Uterus (tissue), 4 donors: ENCODE measurements around the gene TMEM183A. TPM values are rescaled to one million over a fixed set of nuclear protein-coding genes. Genes with fewer than 3 reads are reported as not detected.
A peak's percentile ranks its signal among the peaks of the same experiment; 100 is the strongest.

ENCODE experiments used
- DNase-seq, 2 donors: peaks; one replicate each; pipeline ENCODE4 v3.0.0-alpha.2; 2019 to 2020
- H3K27ac ChIP-seq, 2 donors: fragments of 200-600 bp; sonication (generic); 1 replicate in 1 of 2; 2 replicates in 1 of 2; pipeline ENCODE4 v1.5.1; 2016 to 2018
- H3K27me3 ChIP-seq, 2 donors: fragments of 200-600 bp; sonication (generic); one replicate each; pipeline ENCODE4 v1.5.1; 2018 to 2019; ENCODE audit warnings: control low read depth in 1 of 2
- H3K36me3 ChIP-seq, 2 donors: fragments of 200-600 bp; sonication (generic); one replicate each; pipeline ENCODE4 v1.5.1; 2019; ENCODE audit warnings: control low read depth in 1 of 2
- H3K4me1 ChIP-seq, 2 donors: fragments of 200-600 bp; sonication (generic); one replicate each; pipeline ENCODE4 v1.5.1; 2018 to 2019; ENCODE audit warnings: control low read depth in 1 of 2
- H3K4me3 ChIP-seq, 2 donors: fragments of 200-600 bp; sonication (generic); 1 replicate in 1 of 2; 2 replicates in 1 of 2; pipeline ENCODE4 v1.5.1; 2018 to 2019; ENCODE audit warnings: mild to moderate bottlenecking in 1 of 2
- H3K9me3 ChIP-seq, 2 donors: fragments of 200-600 bp; sonication (generic); one replicate each; pipeline ENCODE4 v1.5.1; 2019; ENCODE audit warnings: control low read depth in 1 of 2
- POLR2A ChIP-seq, 2 donors: fragments of 450-650 bp; IDR thresholded peaks; one replicate each; pipeline ENCODE4 v1.6.1; 2016; ENCODE audit warnings: antibody characterized with exemption in 2 of 2, mild to moderate bottlenecking in 1 of 2, moderate library complexity in 1 of 2
- intact Hi-C: fragments of 100-400 bp; cut with DNase I; formaldehyde crosslinking; loops from one replicate; pipeline ENCODE4 v1.15.1; 2023; ENCODE audit warnings: low total_unique reads
- total RNA-seq, 4 donors: library from RNA; depleted of rRNA in 3 of 4; stranded (reverse); fragments of >200 nt in 3 of 4; gene quantifications; one replicate each; pipeline versions ENCODE4 v1.1.0 to v1.2.4, GENCODE V29; 2014 to 2023
- TF ChIP-seq, protein P1 (sequence below), 4 experiments: fragments of 200-600 bp in 2 of 4; fragments of 450-650 bp in 2 of 4; sonication (generic) in 2 of 4; IDR thresholded peaks; one replicate each; pipeline ENCODE4 v1.5.1; 2016 to 2019; ENCODE audit warnings: antibody characterized with exemption in 4 of 4, mild to moderate bottlenecking in 2 of 4, moderate library complexity in 1 of 4
- donor health status: DM: yes; HTN: yes; CAD: no.

The TMEM183A gene
- total RNA-seq, 4 donors from 2014 or later: 25.9 to 109 (median 68.1) TPM

DNA sequence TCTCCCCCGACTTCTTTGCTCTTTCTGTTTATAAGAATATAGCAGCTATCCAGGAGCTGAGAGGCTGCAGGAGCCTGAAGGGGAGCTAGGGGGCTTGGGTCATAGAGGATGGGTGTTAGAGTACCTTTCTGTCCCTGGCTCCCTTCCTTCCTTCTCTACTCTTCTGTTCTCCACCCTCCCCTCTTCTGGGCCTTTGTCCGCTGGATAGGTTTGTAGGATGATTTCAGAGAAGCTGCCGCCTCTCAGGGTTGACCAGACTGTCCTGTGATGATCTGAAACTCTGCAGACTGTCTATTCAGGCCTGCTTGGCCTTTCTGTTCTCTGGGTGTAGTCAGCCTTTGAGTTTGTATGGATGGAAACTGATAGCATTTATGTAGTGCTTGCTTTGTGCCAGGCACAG is 45.4 kb downstream of the TMEM183A start:
- Histone ChIP-seq H3K4me3 (no peak overlapping the region), H3K27me3 (no peaks in the 10 kb centered on the region), H3K4me1 (no peaks in the 10 kb centered on the region), H3K36me3 (no peaks in the 10 kb centered on the region), H3K9me3 (no peaks in the 10 kb centered on the region), H3K27ac (peak overlapping the region in 1 of 2 donors; percentile 27)
- intact Hi-C loops: no loop called here
- TF ChIP-seq, protein P1, sequence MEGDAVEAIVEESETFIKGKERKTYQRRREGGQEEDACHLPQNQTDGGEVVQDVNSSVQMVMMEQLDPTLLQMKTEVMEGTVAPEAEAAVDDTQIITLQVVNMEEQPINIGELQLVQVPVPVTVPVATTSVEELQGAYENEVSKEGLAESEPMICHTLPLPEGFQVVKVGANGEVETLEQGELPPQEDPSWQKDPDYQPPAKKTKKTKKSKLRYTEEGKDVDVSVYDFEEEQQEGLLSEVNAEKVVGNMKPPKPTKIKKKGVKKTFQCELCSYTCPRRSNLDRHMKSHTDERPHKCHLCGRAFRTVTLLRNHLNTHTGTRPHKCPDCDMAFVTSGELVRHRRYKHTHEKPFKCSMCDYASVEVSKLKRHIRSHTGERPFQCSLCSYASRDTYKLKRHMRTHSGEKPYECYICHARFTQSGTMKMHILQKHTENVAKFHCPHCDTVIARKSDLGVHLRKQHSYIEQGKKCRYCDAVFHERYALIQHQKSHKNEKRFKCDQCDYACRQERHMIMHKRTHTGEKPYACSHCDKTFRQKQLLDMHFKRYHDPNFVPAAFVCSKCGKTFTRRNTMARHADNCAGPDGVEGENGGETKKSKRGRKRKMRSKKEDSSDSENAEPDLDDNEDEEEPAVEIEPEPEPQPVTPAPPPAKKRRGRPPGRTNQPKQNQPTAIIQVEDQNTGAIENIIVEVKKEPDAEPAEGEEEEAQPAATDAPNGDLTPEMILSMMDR (IDR thresholded peaks at IDR 0.05): no peak
- no peak for TF ChIP-seq POLR2A (IDR thresholded peaks at IDR 0.05)
- no peak for DNase-seq

DNA sequence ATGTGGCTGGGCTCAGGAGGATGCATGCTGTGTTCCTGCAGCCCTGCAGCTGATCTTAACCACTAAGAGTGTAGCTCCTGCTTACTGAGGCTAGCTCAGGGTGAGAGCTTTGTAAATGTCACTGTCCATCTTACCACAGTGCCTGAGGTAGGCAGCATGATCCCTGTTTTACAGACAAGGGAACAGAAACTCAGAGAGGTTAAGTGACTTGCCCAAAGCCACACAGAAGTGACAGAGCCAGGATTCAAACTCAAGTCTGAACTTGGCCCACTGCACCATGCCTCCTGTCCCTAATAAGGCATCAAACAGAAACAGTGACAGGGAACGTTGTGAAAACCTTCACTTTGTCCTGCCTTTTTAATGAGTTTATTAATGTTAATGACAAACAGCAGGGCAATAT is 47.0 kb downstream of the TMEM183A start:
- H3K27ac ChIP-seq: no peak overlapping the region
- no peak for DNase-seq
- intact Hi-C loops: no loop called here
- no peaks in the 10 kb centered on the region for H3K27me3 ChIP-seq
- no peaks in the 10 kb centered on the region for H3K4me1 ChIP-seq
- TF ChIP-seq POLR2A (IDR thresholded peaks at IDR 0.05): no peak
- TF ChIP-seq, protein P1 (IDR thresholded peaks at IDR 0.05): no peak
- H3K36me3 ChIP-seq: no peaks in the 10 kb centered on the region
- no peaks in the 10 kb centered on the region for H3K9me3 ChIP-seq
- no peak overlapping the region for H3K4me3 ChIP-seq

DNA sequence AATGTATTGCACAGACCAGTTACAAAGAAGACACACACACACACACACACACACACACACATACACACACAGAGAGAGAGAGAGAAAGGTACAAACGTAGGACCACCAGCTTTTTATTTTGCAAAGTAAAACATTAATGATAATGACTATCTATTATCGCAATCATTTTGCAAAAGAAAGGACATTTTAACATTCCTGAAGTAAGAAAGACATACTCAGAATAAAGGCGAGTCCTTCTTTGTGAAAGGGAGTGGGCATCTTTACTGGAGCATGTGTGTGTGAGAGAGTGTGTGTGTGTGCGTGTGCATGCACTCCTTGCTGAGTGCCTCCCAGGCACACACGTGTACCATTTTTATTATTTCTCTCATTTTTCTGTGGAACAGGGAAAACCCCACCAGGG is 47.5 kb downstream of the TMEM183A start:
- Histone ChIP-seq H3K9me3 (no peaks in the 10 kb centered on the region), H3K36me3 (no peaks in the 10 kb centered on the region), H3K27ac (no peak overlapping the region), H3K27me3 (no peaks in the 10 kb centered on the region), H3K4me1 (no peaks in the 10 kb centered on the region), H3K4me3 (no peak overlapping the region)
- DNase-seq: no peak
- TF ChIP-seq, protein P1 (IDR thresholded peaks at IDR 0.05): no peak
- no peak for TF ChIP-seq POLR2A (IDR thresholded peaks at IDR 0.05)
- intact Hi-C loops: no loop called here

DNA sequence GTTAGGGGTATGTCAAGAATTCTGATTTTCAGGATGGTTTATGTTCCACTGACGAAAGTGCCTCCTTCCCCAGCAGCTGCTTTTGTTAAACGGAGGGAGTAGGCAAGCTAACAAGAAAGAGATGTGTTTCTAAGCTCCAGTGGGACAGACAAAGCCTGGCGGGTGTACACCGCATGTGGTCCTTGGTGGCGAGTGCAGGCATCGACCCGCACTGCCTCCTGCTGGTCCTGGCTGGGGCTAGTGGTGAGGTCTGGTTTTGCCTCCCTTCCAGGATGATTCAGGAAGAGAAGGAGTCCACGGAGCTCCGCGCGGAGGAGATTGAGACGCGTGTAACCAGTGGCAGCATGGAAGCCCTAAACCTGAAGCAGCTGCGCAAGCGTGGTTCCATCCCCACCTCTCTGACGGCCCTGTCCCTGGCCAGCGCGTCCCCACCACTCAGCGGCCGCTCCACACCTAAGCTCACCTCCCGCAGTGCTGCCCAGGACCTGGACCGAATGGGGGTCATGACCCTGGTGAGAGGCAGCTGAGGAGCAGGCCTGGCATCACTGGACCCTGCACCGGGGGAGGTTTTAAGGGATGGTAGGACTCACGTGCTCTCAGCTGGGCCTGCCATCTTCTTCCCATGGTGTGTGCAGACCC is 48.1 kb downstream of the TMEM183A start:
- intact Hi-C loops: no loop called here
- no peak for TF ChIP-seq POLR2A (IDR thresholded peaks at IDR 0.05)
- TF ChIP-seq, protein P1 (IDR thresholded peaks at IDR 0.05): no peak
- no peak for DNase-seq
- Histone ChIP-seq H3K4me3 (no peak overlapping the region), H3K36me3 (no peaks in the 10 kb centered on the region), H3K27ac (no peak overlapping the region), H3K9me3 (no peaks in the 10 kb centered on the region), H3K4me1 (no peaks in the 10 kb centered on the region), H3K27me3 (no peaks in the 10 kb centered on the region)

DNA sequence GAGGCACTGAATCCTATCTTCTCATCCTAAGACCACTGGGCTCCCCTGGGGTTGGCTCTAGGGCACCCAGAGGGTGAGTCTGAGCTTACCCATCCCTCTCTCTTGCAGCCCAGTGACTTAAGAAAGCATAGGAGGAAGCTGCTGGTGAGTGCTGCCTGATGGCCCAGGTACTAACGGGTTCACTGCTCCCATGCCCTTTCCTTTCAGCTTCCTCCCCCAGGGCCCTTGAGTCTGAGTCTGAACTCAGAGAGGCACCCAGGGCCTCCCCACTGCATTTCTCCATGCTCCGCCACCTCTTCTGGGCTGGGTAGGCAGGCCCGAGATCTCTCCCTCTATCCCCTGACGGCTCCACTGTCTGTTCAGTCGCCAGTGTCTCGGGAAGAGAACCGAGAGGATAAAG is 48.8 kb downstream of the TMEM183A start:
- DNase-seq: no peak
- H3K9me3 ChIP-seq: no peaks in the 10 kb centered on the region
- intact Hi-C loops: no loop called here
- H3K36me3 ChIP-seq: no peaks in the 10 kb centered on the region
- H3K27me3 ChIP-seq: no peaks in the 10 kb centered on the region
- no peaks in the 10 kb centered on the region for H3K4me1 ChIP-seq
- H3K4me3 ChIP-seq: no peak overlapping the region
- no peak for TF ChIP-seq POLR2A (IDR thresholded peaks at IDR 0.05)
- TF ChIP-seq, protein P1 (IDR thresholded peaks at IDR 0.05): no peak
- no peak overlapping the region for H3K27ac ChIP-seq
